Neural progenitor cell (in vitro differentiated cells): Measurements from ENCODE around the gene UBE2I. TPM values are rescaled to one million over a fixed set of nuclear protein-coding genes. Genes with fewer than 3 reads are reported as not detected.
A peak's percentile ranks its signal among the peaks of the same experiment; 100 is the strongest.

Source experiments
- DNase-seq: peaks from one replicate; pipeline ENCODE4 v3.0.0-alpha.2; 2016; ENCODE audit warnings: low spot score
- H2AFZ ChIP-seq: fragments of 200-600 bp; sonication (generic); replicated peaks from 2 replicates; pipeline ENCODE4 v1.6.1; 2016; ENCODE audit warnings: antibody characterized with exemption
- H3F3A ChIP-seq: fragments of 200-600 bp; sonication (generic); 2 replicates; pipeline ENCODE4 v1.6.1; 2016; ENCODE audit warnings: antibody characterized with exemption, low read depth
- H3K27ac ChIP-seq: fragments of 200-600 bp; sonication (generic); 2 replicates; pipeline ENCODE4 v1.5.1; 2016; ENCODE audit warnings: mild to moderate bottlenecking
- H3K27me3 ChIP-seq: fragments of 200-600 bp; sonication (generic); 2 replicates; pipeline ENCODE4 v1.6.1; 2016; ENCODE audit warnings: mild to moderate bottlenecking, moderate library complexity
- H3K36me3 ChIP-seq: fragments of 200-600 bp; sonication (generic); 2 replicates; pipeline ENCODE4 v1.5.1; 2016
- H3K4me1 ChIP-seq: fragments of 200-600 bp; sonication (generic); 2 replicates; pipeline ENCODE4 v1.6.1; 2016; ENCODE audit warnings: mixed run types
- H3K4me2 ChIP-seq: fragments of 200-600 bp; sonication (generic); 2 replicates; pipeline ENCODE4 v1.6.1; 2016
- H3K4me3 ChIP-seq: fragments of 200-600 bp; sonication (generic); 2 replicates; pipeline ENCODE4 v1.5.1; 2016
- H3K79me2 ChIP-seq: fragments of 200-600 bp; sonication (generic); 2 replicates; pipeline ENCODE4 v1.6.1; 2016; ENCODE audit warnings: low read depth
- H3K9ac ChIP-seq: fragments of 200-600 bp; sonication (generic); 2 replicates; pipeline ENCODE4 v1.6.1; 2016
- H3K9me3 ChIP-seq: fragments of 200-600 bp; sonication (generic); 2 replicates; pipeline ENCODE4 v1.5.1; 2016; ENCODE audit warnings: low read depth
- H4K20me1 ChIP-seq: fragments of 200-600 bp; sonication (generic); 2 replicates; pipeline ENCODE4 v1.6.1; 2016; ENCODE audit warnings: low read depth
- H3K27ac Mint-ChIP-seq: 3 replicates; pipeline ENCODE4 v1.8.0; 2021; ENCODE audit warnings: mixed read lengths
- H3K27me3 Mint-ChIP-seq: 2 replicates; pipeline ENCODE4 v1.8.0; 2022; ENCODE audit warnings: low read depth, mild to moderate bottlenecking, inconsistent platforms, moderate library complexity, mixed read lengths; ENCODE audit not compliant: insufficient read depth
- H3K36me3 Mint-ChIP-seq: 3 replicates; pipeline ENCODE4 v1.8.0; 2021; ENCODE audit warnings: mixed read lengths
- H3K4me1 Mint-ChIP-seq: 3 replicates; pipeline ENCODE4 v1.8.0; 2021; ENCODE audit warnings: mixed read lengths
- H3K4me3 Mint-ChIP-seq: 3 replicates; pipeline ENCODE4 v1.8.0; 2021; ENCODE audit warnings: mild to moderate bottlenecking, moderate library complexity, mixed read lengths
- H3K9me3 Mint-ChIP-seq: 3 replicates; pipeline ENCODE4 v1.8.0; 2020; ENCODE audit warnings: mixed read lengths
- CTCF ChIP-seq: fragments of 200-600 bp; sonication (generic); IDR thresholded peaks from 2 replicates; pipeline ENCODE4 v1.5.1; 2017; ENCODE audit warnings: antibody characterized with exemption, mild to moderate bottlenecking
- EZH2 ChIP-seq: fragments of 200-600 bp; sonication (generic); IDR thresholded peaks from 2 replicates; pipeline ENCODE4 v1.6.1; 2017; ENCODE audit warnings: antibody characterized with exemption, mild to moderate bottlenecking, moderate library complexity
- EZH2phosphoT487 ChIP-seq: fragments of 200-600 bp; sonication (generic); IDR thresholded peaks from 2 replicates; pipeline ENCODE4 v1.6.1; 2017; ENCODE audit warnings: antibody characterized with exemption
- total RNA-seq: library from RNA; depleted of rRNA; stranded (reverse); fragments of >200 nt; gene quantifications from 2 replicates; pipeline ENCODE4 v1.2.3, GENCODE V29; 2015; ENCODE audit warnings: low replicate concordance

Gene UBE2I
- total RNA-seq, 1 donor from 2014 or later, result 239 TPM

- Histone ChIP-seq H3K4me2 (peak overlapping the region; percentile 89), H4K20me1 (peaks cover 11% of the 10 kb centered on the region), H3K79me2 (peaks cover 49% of the 10 kb centered on the region), H3F3A (no peaks in the 10 kb centered on the region), H3K27me3 (no peaks in the 10 kb centered on the region), H3K27ac (no peak overlapping the region), H3K4me3 (peak overlapping the region; percentile 99), H3K9ac (peak overlapping the region; percentile 94), H3K4me1 (no peaks in the 10 kb centered on the region), H3K36me3 (no peaks in the 10 kb centered on the region), H3K9me3 (no peaks in the 10 kb centered on the region), H2AFZ (peak overlapping the region; percentile 82)
- peaks cover 19% of the 10 kb centered on the region for H3K27me3 Mint-ChIP-seq
- H3K4me3 Mint-ChIP-seq, result peak overlapping the region; percentile 87
- H3K9me3 Mint-ChIP-seq, result peaks cover 6% of the 10 kb centered on the region
- H3K36me3 Mint-ChIP-seq, result peaks cover 5% of the 10 kb centered on the region
- TF ChIP-seq EZH2phosphoT487 (no peak), CTCF (no peak), EZH2 (no peak)
- no peak for DNase-seq
- peaks cover 21% of the 10 kb centered on the region for H3K4me1 Mint-ChIP-seq
- H3K27ac Mint-ChIP-seq, result no peak overlapping the region
These were observed 41.8 kb downstream of the UBE2I start for GRCh38 chr16:1351215-1351581.

DNA sequence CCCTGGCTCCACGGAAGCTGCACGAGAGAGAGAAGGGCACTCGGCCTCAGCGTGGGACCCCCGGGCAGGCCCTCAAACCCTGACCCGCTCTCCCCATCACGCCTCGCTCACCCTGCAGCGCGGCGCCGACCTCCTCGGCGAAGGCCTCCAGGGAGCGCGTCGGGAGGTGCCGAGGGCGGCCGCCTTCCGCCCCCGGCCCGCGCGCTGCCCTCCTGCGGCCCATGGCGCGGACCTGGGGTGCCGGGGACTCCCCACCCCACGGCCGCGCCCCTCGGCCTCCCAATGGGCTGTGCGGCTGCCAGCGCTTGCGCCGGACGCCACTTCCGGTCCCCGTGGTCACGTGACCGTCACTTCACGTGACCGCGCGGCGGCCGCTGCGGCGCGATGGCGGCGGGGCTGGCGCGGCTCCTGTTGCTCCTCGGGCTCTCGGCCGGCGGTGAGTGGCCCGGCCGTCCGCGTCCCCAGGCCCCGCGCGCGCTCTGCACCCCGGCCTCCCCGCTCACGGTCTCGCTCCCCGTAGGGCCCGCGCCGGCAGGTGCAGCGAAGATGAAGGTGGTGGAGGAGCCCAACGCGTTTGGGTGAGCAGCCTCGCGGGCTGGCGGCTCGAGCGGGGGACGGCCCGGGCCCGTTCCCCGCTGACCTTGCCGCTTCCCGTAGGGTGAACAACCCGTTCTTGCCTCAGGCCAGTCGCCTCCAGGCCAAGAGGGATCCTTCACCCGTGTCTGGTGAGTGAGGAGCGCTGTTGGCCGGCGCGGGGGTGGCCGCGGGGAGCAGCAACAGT, 42.3 kb downstream of the UBE2I start, which contains the start of the genes GNPTG and TSR3:
TSS of gene GNPTG (plus strand) at position 350 of the 781 bp plus-strand sequence. CDS start at position 385, 35 bp downstream.
TSS of gene TSR3 (minus strand) at position 297 of the 781 bp plus-strand sequence. CDS start at position 223, 74 bp downstream.
- Histone ChIP-seq H4K20me1 (peaks cover 11% of the 10 kb centered on the region), H3K4me2 (peak within 1 kb of the TSS; percentile 89), H3K9me3 (no peaks in the 10 kb centered on the region), H2AFZ (peak within 1 kb of the TSS; percentile 82), H3F3A (no peaks in the 10 kb centered on the region), H3K27ac (no peak within 1 kb of the TSS), H3K27me3 (no peaks in the 10 kb centered on the region), H3K36me3 (no peaks in the 10 kb centered on the region), H3K4me1 (no peaks in the 10 kb centered on the region), H3K9ac (peak within 1 kb of the TSS; percentile 94), H3K79me2 (peaks cover 50% of the 10 kb centered on the region), H3K4me3 (peak within 1 kb of the TSS; percentile 99)
- H3K27me3 Mint-ChIP-seq, result peaks cover 19% of the 10 kb centered on the region
- peaks cover 21% of the 10 kb centered on the region for H3K4me1 Mint-ChIP-seq
- H3K27ac Mint-ChIP-seq, result peak within 1 kb of the TSS; percentile 6
- TF ChIP-seq EZH2phosphoT487 (no peak), CTCF (no peak), EZH2 (no peak)
- peaks cover 5% of the 10 kb centered on the region for H3K36me3 Mint-ChIP-seq
- H3K4me3 Mint-ChIP-seq, result peak within 1 kb of the TSS; percentile 95
- peak; percentile 96 for DNase-seq
- peaks cover 6% of the 10 kb centered on the region for H3K9me3 Mint-ChIP-seq

DNA sequence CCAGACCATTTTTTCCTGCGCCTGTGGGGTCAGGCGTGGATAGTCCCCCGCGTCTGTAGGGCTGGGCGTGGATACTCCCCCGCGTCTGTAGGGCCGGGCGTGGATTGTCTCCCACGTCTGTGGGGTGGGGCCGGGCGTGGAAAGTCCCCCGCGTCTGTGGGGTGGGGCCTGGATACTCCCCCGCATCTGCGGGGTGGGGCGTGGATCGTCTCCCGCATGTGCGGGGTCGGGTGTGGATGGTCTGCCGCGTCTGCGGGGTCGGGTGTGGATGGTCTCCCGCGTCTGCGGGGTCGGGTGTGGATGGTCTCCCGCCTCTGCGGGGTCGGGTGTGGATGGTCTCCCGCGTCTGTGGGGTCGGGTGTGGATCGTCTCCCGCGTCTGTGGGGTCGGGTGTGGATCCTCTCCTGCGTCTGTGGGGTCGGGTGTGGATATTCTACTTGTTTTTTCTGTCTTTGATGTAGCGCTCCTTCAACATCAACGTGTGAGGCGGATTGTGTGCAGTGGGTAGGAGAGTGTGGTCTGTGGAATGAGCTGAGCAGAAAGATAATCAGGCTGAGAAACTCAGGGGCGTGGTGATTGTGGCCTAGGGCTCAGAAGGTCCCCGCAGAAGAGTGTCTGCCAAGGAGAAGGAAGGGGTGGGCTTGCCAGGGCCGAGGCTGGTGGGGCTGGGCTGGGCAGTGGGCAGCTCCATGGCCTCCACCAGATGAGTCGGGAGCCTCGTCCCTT, 45.5 kb downstream of the UBE2I start:
- Histone ChIP-seq H4K20me1 (peaks cover 25% of the 10 kb centered on the region), H3K27me3 (no peaks in the 10 kb centered on the region), H3K4me2 (no peak overlapping the region), H3K36me3 (no peaks in the 10 kb centered on the region), H3K27ac (no peak overlapping the region), H3F3A (no peaks in the 10 kb centered on the region), H3K4me1 (no peaks in the 10 kb centered on the region), H3K4me3 (no peak overlapping the region), H2AFZ (no peak overlapping the region), H3K79me2 (peaks cover 50% of the 10 kb centered on the region), H3K9ac (no peak overlapping the region), H3K9me3 (no peaks in the 10 kb centered on the region)
- Mint-ChIP-seq H3K36me3 (peaks cover 5% of the 10 kb centered on the region), H3K27me3 (peaks cover 14% of the 10 kb centered on the region), H3K9me3 (peaks cover 6% of the 10 kb centered on the region), H3K4me1 (peaks cover 21% of the 10 kb centered on the region), H3K4me3 (peak overlapping the region; percentile 67), H3K27ac (peak overlapping the region; percentile 78)
- no peak for TF ChIP-seq EZH2
- no peak for TF ChIP-seq EZH2phosphoT487
- no peak for TF ChIP-seq CTCF
- DNase-seq, result no peak
